ENCODE data around the gene KCNF1.

The KCNF1 gene

DNA sequence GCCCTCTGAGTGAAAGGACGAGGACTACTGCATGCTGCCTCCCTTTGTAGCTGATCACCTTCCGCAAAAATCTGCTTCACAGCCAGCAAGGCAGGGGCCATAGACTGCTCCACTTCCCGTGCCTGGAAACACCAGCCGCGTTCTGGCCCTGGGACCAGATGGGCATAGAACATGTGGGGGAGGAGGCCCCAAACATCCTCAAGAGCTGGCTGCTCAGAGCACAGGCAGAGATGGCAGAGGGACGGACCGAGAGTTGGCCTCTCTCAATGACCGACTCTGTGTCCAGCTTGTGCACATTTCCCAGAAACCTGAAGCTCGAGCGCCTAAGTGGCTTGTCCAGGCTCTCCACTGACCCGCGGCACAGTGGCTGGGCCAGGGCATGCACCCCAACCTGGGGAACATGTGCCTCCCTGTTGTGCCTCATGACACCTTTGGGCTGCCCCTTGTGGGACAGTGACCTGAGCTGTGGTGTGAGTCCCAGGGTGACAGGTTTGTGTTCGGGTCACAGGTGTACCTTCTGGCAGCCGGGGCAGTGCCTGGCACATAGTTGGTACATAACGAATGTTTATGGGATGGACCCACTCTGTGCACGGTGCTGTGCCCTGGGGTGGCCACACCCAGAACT, 9.1 kb downstream of the KCNF1 start:
- no peak for DNase-seq (ENCODE audit: low read depth in 2 of 2)

DNA sequence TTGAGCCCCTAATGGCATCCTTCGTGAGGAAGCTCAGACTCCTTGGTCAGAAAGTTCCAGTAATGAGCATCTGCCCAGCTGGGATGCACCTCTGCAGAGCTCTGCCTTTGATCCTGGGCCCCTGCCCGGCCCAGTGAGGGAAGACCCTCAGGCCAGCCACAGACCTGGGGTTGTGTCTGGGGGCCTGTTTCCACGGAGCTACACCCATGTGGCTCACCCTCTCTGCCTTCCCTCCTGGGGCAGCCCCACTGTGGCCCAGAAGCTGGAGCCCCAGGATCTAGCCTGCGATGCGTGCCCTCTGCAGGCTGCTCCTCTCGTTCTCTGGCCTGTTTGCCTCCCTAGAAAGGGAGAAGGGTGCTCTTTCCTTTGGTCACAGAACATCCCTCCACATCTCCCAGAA, 9.8 kb downstream of the KCNF1 start:
- no peak for DNase-seq (ENCODE audit: low read depth in 2 of 2)

DNA sequence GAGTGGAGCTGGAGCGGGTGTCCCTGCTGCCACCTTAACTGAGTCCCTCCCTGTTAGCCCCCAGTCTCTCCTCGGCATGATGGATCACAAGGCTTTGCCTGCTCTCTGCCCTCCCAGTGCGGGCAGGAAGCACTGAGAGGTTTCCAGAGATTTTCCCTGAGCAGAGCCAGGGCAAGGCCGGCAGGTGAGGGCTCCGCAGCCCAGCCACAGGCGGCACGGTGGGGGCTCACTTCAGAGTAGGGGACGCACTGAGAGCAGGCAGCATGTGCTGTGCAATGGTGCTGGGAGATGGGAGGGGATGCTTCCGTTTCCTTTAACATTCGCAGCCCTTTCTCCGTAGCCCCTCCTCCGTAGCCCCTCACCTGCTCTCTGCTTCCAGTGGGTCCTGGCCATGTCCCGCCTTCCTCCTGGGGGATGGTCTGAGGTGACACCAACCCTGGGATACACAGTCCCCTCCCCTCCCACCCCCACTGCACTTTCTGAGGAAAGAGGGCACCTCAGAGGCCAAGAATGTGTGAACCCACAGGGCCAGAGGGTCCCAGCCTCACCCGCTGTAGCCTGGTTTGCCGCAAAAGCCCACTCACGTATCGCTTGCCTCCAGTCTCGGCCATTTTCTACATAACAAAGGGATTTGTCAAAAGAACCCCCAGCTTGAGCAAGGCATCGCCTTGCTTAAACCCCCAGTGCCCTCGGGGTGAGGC, 10.7 kb downstream of the KCNF1 start:
- DNase-seq (ENCODE audit: low read depth in 2 of 2), result no peak

DNA sequence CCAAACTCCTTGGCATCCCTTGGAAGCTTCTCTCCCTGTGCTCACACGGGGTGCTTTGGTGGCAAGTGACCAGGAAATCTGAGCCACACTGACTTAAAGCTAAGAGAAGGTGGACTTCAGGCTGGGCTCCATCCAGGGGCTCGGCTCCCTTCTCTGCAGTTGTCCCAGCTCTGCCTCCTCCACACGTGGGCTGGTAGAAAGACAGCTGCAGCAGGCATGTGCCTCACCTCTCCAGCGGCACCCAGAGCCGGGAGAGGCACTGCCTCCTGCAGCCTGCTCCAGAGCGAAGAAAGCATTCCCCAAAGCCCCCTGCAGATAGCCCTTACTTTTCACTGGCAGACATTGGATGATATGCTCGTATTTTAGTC, 11.3 kb downstream of the KCNF1 start:
- no peak for DNase-seq (ENCODE audit: low read depth in 2 of 2)

DNA sequence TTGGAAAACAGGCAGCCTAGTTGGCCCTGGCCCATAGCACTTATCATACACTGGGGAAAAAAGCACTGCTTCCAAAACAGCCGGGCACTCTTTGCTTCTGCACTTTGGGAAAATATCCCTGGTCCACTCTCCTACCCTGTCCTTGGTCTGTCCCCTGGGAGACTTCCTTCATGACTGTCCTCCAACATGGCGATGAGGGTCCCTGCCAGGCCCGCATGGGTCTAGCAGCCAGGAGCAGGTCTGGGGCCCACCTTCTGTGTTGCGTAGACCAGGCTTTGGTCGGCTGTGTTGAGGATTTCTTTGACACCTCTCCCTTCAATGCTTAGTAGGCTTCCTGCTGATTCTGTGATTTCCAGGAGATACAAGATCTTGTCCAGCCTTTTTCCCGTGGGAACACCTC, 12.2 kb downstream of the KCNF1 start:
- DNase-seq (ENCODE audit: low read depth in 2 of 2), result no peak

DNA sequence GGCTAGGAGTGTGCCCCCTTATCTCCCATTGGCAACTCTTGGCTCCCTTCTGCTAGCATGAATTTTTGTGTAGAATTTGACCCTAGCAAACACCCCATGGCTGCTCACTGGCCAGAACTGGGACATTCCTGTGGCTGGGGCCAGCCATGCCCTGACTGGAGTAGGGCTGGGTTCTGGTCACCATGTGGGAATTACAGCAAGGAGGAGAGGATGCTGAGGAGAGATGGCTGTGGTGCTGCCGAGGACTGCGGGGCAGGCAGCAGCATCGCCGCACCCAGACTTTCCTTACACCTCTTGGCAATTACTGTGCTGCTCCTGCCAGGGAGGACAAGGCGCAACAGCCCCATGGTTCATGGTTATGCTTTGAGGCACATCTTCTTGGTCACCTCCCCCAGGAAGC, 12.7 kb downstream of the KCNF1 start:
- DNase-seq (ENCODE audit: low read depth in 2 of 2), result no peak

DNA sequence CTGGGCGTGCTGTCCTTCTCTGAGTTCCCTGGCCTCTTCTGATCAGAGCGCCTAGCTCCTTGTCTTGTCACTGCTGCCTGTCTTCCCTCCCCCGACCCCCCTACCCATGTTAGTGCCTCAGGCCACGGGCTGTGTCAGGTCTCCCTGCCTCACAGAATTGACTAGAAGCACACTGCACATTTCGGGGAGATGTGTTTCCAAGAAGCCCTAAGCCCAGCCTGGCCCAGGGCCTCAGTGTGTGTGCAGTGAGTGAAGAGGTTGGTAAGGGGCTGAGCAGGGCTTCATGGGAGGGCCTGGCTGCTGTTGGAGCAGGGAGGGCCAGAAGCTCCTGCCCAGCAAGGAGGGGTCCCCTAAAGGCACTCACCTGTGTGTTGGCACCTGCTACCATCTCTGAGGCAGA, 13.1 kb downstream of the KCNF1 start:
- no peak for DNase-seq (ENCODE audit: low read depth in 2 of 2)

DNA sequence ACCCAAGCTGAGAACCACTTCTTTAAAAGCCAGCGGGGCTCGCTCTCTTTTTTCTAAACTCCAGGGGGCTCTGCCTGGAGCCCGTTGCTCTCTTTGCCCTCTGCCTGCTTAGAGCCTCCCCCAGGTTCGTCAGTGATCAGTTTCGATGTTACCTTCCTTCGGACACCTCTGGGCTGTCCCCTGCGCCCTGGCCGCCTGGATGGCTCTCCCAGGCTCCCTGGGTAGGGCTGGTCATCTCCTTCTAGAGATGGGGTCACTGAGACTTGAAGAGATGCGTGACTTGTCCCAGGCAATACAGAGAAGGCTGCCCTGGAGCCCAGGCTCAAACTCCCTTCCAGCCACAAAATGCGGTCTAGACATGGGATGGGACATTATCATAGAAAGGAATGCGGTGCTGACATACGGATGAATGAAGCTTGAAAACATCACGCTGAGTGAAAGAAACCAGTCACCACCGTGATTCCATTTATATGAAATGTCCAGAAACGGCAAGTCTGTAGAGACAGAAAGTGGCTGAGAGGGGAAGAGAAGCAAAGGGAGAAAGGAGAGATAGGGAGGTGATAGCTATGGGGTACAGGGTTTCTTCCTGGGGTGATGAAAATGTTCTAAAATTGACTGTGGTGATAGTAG, 14.6 kb downstream of the KCNF1 start:
- DNase-seq (ENCODE audit: low read depth in 2 of 2), result no peak

DNA sequence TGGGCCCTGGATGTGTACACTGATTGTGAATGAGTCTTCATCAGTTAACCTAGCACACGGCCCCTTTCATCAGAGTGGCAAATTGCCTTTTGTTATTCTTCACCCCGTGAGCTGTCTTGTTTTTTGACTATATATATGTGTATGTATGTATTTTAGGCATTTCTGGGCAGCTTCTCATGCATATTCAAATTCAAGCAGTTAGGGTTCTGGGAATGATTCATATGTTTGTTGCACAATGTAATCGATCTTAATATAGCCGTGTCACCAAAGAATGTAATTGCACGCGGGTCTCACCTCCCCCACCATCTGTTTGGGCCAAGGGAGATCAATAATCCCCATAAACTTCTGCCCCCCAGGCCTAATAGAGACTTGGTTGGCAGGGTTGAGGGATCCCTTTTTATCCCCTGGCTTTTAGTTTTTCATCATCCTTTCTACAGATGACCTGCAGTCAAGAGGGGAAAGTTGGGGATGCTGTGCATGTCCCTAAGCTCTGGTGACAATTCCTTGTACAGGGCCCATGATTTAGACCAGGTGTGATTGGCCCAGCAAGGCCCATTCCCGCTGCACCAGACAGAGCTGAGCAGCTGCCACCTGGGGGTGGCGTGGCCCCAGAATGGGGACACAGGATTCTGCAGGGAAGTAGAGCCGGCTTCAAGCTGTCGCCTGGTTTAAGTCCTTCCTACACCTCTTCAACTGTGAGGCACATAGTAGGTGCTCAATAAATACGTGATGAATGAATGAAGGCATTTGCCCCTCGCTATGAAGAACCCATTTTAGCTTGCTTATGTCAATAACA, 19.2 kb downstream of the KCNF1 start:
- DNase-seq (ENCODE audit: low read depth in 2 of 2), result no peak

DNA sequence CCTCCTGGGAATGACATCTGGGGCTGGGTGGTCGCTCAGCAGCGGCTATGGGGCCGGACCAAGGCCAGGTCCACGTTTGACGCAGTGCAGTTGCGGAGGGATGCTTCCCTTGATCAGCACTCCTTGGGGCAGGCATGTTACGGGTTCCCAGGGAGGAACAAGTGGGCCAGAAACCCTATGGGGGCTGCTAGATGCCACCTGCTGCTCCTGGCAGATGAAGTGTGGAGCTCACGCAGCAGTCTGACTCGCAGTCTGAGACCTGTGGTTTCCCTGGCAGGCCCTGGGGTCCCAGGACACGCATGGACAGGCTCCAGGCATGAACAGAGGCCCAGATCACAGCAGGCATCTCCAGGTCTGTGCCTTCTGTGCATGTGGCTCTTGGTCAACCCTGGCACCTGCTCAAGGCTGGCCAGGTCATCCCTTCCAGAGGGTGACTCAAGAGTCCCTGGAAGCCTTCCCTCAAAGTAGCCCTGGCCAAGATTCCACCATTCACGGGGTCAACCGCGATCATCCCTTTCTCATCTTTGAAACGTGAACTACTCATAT, 20.0 kb downstream of the KCNF1 start:
- no peak for DNase-seq (ENCODE audit: low read depth in 2 of 2)

DNA sequence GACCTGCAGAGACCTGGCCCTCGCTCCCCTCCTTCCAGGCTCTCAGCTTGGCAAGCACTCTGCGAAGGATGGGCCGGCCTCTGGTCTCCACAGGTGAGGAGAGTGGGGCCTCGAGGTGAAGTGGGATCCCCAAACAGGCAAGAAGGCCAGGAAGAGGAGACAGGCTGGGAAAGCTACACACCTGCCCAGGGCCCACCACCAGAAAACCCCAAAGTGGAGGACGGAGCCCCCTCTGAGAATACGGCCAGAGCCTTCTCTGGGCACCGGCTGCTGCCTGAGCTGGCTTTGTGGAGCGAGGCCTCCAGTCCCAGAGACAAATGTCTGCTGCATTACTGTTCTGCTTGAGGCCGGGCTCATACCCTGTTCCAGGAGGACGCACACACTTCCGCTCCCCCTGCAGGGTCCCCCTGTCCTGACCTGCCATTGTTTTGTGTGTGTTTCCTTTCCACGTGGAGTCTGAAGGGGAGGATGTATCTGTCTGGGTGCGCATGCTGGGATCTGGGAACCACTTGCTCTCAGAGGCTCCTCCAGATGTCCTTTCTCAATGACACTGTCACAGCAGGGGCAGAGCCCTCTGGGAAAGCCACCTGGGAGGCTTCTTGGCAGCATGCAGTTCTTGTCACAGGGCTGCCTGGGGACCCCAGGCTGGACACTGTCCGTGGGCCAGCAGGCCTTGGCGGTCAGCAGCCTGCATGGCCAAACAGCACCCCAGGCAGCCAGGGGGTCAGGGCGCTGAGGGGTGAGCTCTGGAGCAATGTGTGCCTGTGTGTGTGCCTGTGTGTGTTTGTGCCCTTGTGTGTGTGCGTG, 20.8 kb downstream of the KCNF1 start:
- no peak for DNase-seq (ENCODE audit: low read depth in 2 of 2)

DNA sequence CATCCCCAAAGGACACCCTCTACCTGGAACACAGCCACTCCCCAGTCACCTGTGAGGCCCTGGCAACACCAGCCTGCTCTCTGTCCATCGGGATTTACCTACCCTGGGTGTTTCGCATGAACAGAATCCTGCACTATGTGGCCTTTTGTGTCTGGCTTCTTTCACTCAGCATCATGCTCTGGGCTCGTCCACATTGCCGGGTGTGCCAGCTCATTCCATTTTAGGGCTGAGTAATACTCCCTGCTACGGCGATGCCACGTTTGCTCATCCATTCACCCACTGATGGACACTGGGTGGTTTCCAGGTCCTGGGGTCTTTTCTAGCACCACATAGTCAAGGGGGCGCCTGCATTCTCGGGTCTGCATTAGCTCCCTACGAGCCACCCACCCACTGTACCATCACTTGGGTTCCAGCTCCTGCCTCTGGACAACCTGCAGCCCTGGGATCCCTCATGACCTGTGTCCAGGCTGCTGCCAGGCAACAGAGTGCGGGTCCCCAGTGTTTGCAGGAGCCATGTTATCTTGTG, 22.0 kb downstream of the KCNF1 start:
- no peak for DNase-seq (ENCODE audit: low read depth in 2 of 2)

DNA sequence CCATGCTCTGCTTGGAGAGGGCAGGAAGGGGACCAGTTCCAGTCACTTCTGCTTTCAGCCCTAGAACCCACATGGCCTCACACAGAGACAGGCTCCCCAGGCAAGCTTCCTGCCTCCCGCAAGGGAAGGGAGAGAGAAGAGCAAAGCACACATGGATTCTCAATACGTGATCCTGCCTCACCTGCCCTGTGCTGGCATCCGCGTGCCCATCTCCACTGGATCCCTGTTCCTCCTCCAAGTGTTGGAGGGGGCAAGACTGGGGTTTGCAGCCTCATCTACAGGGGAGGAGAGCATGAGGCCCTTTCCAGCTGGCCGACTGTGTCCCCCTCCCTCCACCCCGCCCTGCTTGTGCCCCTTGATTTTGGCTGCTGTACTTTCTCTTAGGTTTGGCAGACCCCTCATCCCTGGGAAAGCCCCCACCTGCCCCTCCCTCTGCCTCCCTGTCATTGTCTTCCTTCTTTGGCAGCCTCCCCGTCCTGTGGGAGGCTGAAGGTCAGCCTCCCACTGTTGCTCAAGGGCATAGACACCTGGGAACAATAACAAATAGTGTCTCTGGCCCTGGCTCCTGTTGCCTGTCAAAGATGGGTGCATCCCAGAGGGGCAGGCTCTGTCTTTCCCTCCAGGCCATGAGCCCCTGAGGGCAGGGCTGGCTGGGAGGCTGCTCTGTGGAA, 22.7 kb downstream of the KCNF1 start:
- no peak for DNase-seq (ENCODE audit: low read depth in 2 of 2)

DNA sequence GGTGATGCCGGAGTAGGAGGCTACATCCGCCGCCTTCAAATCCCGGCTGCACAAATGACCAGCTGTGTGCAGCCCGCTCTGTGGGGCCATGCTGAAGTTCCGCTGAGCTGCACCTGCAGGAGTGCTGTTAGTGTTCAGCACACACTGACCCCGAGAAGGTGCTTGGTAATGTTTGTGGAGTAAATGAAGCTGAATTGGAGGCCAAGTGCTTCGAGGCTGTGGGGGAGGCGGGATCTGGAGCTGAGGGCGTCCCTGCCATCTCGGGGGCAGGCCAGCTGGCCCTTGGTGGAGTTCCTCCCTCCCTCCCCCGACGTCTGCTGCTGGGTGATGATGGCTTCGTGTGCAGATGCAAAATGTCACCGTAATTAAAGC, 23.2 kb downstream of the KCNF1 start:
- no peak for DNase-seq (ENCODE audit: low read depth in 2 of 2)

DNA sequence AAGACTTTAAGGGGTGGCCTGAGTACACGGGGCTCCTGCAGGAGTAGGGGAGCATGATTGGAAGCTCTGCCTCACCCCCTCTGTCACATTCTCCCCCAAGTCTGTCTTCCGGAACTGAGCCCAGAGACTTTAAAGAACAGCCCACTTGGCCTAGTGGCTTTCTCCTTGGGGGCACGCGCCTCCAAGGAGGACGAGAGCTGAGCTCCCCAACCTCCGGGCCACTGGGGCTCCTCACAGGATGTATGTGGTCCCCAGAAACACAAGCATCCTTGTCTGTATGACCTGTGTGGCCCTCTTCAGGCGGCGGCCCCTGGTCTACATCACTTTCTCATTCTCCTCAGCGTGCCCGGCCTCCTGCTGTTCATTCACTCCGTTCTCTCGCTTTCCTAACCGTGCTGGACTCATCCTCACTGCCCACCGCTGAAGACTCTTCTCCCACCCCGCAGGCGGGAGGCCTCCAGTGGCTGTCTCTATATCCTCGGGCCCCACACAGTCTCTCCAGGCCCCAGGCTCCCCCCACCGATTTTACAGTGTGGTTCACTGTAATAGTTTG, 23.7 kb downstream of the KCNF1 start:
- DNase-seq (ENCODE audit: low read depth in 2 of 2), result no peak

DNA sequence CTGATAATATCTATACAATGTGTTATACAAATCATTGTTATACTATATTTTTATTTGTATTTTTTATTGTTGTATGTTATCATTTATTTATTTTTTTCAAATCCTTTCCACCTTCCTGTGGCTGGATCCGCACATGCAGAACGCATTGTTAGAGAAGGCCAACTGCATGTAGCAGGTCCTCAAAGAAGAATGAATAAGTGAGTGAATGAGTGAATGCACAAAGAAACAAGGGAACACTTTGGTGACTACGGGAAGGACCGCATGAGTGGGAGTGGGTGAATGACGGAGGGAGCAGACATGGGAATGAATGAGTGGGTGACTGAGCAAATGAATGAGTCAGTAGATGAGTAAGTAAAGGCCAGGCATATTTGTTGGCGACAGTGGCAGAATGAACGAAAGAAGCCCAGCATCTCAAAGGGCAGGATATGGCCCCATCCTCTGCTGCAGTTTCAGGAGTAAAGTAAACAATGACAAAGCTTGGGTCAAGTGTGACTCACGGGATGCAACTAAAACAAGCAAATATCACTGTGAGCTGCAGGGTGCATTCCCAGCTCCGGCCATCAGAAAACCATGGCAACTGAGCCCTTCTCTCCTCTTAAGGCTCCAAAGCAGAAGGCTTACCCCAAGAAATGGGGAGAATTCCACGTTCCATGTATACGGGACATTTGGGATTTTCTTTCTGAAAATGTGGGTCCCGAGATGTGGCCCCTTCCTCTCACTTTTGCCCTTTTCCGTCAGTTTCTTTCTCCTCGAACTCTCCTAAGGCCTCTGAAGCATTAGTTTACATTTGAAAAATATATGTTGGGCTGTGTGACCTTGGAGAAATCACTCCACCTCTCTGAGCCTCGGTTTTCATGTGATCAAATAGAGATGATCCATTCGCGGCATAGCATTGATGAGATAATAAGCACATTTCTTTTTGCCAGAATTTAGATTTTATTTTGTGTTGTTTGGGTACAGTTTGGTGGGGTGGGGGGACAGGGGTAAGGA, 24.5 kb downstream of the KCNF1 start:
- no peak for DNase-seq (ENCODE audit: low read depth in 2 of 2)

DNA sequence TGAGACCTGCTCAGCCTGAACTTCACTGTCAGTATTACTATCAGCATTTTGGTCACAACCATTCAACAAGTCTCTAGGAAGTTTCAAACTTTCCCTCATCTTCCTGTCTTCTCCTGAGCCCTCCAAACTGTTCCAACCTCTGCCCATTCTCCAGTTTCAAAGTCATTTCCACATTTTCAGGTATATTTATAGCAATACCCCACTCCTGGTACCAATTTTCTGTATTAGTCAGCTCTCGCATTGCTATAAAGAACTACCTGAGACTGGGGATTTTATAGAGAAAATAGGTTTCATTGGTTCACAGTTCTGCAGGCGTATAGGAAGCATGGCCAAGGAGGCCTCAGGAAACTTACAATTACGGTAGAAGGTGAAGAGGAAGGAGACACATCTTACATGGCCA, 27.3 kb downstream of the KCNF1 start:
- DNase-seq (ENCODE audit: low read depth in 2 of 2), result no peak

DNA sequence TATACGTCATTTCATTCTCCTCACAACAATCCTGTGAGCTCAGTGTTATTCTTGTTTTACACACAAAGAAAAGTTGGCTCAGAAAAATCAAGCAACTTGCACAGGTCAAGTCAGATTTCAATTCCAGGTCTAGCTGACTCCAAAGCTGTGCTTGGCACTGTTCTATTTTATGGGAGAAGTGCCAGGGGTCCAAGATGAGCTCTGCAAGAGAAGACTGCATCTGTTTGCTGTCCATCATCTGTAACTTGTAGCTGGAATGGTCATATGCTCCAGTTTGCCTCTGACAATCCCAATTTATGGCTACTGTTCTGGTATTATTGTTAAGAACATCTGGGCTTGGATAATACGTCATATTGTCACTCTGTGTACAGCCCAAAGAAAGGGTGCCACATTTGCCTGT, 28.9 kb downstream of the KCNF1 start:
- DNase-seq (ENCODE audit: low read depth in 2 of 2), result no peak

DNA sequence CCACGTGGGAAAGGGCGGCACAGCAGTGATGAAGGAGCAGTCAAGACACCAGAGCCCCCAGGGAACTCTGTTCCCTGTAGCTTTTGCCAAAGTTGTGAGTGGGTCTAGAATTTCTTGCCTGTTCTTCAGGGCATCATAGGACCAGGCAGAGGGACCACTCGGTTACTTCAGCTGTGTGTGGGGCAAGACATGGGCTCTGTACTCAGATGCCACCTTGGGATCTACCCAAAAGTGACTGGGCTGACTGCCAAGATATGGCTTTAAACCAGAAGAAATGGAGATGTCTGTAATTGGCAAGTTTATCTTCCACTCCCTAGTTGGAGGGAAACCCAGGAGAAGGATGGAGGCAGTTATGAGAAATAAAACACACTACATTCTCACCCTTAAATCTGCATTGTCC, 29.6 kb downstream of the KCNF1 start:
- no peak for DNase-seq (ENCODE audit: low read depth in 2 of 2)

All from activated CD8-positive, alpha-beta memory T cell treated with anti-CD3 and anti-CD28 coated beads for 4 hours (primary cell).